Keratinocyte (primary cell): Measurements from ENCODE around the gene VN1R5.

Experiments used
- EZH2 ChIP-seq: IDR thresholded peaks from one replicate; pipeline ENCODE4 v1.6.1; 2012; ENCODE audit warnings: inconsistent platforms, mild to moderate bottlenecking, low read length, moderate library complexity
- TF ChIP-seq, protein P1 (sequence below), 3 experiments: IDR thresholded peaks in 1 of 3; conservative IDR thresholded peaks in 1 of 3; optimal IDR thresholded peaks in 1 of 3; 2 replicates in 2 of 3; 3 replicates in 1 of 3; pipeline versions ENCODE3 to v1.5.1; 2011; ENCODE audit warnings: low read length in 3 of 3, mild to moderate bottlenecking in 3 of 3, moderate library complexity in 2 of 3, control low read depth in 1 of 3, inconsistent platforms in 1 of 3; ENCODE audit not compliant: insufficient read depth in 2 of 3; ENCODE audit errors: extremely low read depth in 1 of 3

DNA sequence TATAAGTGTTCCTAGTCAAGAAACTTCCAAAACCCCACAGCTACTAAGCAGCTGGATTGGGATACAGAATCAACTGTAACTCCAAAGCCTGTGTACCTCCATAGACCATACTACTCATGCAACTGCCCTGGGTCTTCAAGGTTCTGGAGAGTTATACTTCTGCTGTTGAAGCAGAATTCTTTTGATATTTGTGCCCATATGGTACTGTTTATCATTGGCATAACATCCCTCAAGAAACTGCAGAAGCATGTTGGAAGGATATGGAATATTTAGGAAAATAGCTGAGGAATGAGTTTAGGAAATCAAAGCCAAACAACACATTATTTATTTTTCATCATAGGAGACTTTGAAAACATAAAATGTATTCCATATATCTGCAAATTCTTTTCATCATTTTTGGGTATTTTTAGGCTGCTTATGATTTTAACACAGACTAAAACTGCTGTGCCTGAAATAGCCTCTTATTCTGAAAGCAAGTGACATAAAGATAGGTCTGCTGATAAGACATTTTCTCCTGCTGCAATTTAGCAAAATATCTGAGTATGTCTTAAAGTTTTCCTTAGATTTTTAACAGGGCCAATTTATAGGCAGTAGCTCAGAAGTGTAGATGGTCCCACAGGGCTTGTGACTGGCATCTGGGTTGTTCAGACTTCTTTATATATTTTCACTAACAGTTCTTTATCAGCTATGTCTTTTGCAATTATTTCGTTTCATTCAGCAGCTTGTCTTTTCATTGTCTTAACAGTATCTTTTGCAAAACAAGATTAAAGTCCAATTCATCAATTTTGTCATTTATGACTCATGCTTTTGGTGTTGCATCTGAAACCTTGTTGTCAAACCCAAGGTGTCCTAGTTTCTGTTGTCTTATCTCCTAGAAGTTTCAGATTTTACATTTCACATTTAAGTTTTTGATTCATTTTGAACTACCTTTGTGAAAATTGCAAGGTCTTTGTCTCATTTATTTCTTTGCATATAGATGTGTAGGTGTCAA is 43.0 kb upstream of the VN1R5 start:
- TF ChIP-seq EZH2, result no peak
- TF ChIP-seq, protein P1, sequence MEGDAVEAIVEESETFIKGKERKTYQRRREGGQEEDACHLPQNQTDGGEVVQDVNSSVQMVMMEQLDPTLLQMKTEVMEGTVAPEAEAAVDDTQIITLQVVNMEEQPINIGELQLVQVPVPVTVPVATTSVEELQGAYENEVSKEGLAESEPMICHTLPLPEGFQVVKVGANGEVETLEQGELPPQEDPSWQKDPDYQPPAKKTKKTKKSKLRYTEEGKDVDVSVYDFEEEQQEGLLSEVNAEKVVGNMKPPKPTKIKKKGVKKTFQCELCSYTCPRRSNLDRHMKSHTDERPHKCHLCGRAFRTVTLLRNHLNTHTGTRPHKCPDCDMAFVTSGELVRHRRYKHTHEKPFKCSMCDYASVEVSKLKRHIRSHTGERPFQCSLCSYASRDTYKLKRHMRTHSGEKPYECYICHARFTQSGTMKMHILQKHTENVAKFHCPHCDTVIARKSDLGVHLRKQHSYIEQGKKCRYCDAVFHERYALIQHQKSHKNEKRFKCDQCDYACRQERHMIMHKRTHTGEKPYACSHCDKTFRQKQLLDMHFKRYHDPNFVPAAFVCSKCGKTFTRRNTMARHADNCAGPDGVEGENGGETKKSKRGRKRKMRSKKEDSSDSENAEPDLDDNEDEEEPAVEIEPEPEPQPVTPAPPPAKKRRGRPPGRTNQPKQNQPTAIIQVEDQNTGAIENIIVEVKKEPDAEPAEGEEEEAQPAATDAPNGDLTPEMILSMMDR (optimal IDR thresholded peaks at IDR 0.05 in 1 of 3, IDR thresholded peaks at IDR 0.05 in 1 of 3, conservative IDR thresholded peaks at IDR 0.05 in 1 of 3; ENCODE audit: extremely low read depth in 1 of 3, insufficient read depth in 2 of 3, low read length in 3 of 3), result no peak
